ENCODE results near the gene FLNC. TPM values are rescaled to one million over a fixed set of nuclear protein-coding genes. Genes with fewer than 3 reads are reported as not detected.
A peak's percentile ranks its signal among the peaks of the same experiment; 100 is the strongest.

The FLNC gene
- total and polyA plus RNA-seq, 9 of the 15 experiments (the other 6 are each of a cell fraction or from before 2014, with no cell fraction given) = 0.90 to 155 (median 28.8) TPM

- TF ChIP-seq RUNX1 (IDR thresholded peaks at IDR 0.05; ENCODE audit: low read depth) (no peak), ZBTB26 (CRISPR knock-in tag; IDR thresholded peaks at IDR 0.05) (no peak), BCOR (IDR thresholded peaks at IDR 0.05) (peak; percentile 56; the same call in 1 of the 2 replicates), FOXA1 (IDR thresholded peaks at IDR 0.05; ENCODE audit: borderline replicate concordance) (no peak), KAT7 (CRISPR knock-in tag; IDR thresholded peaks at IDR 0.05; ENCODE audit: borderline replicate concordance) (peak; percentile 95; the same call in 1 of the 2 replicates), PML (IDR thresholded peaks at IDR 0.05; ENCODE audit: low read length) (0 out of 2 replicates have a peak, but pooled peaks have one; percentile 15), TCF7L2 (IDR thresholded peaks at IDR 0.05; ENCODE audit: low read depth, low read length) (no peak), FOXO4 (CRISPR knock-in tag; IDR thresholded peaks at IDR 0.05) (no peak), NONO (IDR thresholded peaks at IDR 0.05; ENCODE audit: low read depth in 2 of 2, low read length in 1 of 2) (peak in 1 of 2 experiments; percentile 83; a peak in 2 of 4 replicates), RAD51 (IDR thresholded peaks at IDR 0.05; ENCODE audit: borderline replicate concordance, low read depth) (no peak), FOXP1 (CRISPR knock-in tag; IDR thresholded peaks at IDR 0.05) (no peak; the same call in 1 of the 2 replicates), ZNF41 (CRISPR knock-in tag; conservative IDR thresholded peaks at IDR 0.05) (no peak), NCOA6 (IDR thresholded peaks at IDR 0.05) (peak; percentile 54; the same call in 1 of the 2 replicates), ARHGAP35 (IDR thresholded peaks at IDR 0.05; ENCODE audit: partially characterized antibody) (no peak), ZNF583 (CRISPR knock-in tag; IDR thresholded peaks at IDR 0.05) (peak; percentile 28; the same call in 1 of the 2 replicates), ZNF395 (CRISPR knock-in tag; IDR thresholded peaks at IDR 0.05) (peak; percentile 55; the same call in 1 of the 2 replicates), MXD1 (CRISPR knock-in tag; IDR thresholded peaks at IDR 0.05; ENCODE audit: borderline replicate concordance, poor library complexity, severe bottlenecking) (no peak), DDX20 (tag; IDR thresholded peaks at IDR 0.05; ENCODE audit: low read depth) (no peak)
- TF ChIP-seq, protein P1, sequence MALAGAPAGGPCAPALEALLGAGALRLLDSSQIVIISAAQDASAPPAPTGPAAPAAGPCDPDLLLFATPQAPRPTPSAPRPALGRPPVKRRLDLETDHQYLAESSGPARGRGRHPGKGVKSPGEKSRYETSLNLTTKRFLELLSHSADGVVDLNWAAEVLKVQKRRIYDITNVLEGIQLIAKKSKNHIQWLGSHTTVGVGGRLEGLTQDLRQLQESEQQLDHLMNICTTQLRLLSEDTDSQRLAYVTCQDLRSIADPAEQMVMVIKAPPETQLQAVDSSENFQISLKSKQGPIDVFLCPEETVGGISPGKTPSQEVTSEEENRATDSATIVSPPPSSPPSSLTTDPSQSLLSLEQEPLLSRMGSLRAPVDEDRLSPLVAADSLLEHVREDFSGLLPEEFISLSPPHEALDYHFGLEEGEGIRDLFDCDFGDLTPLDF (CRISPR knock-in tag; IDR thresholded peaks at IDR 0.05) = peak; percentile 54; the same call in 1 of the 2 replicates
- TF ChIP-seq, protein P2, sequence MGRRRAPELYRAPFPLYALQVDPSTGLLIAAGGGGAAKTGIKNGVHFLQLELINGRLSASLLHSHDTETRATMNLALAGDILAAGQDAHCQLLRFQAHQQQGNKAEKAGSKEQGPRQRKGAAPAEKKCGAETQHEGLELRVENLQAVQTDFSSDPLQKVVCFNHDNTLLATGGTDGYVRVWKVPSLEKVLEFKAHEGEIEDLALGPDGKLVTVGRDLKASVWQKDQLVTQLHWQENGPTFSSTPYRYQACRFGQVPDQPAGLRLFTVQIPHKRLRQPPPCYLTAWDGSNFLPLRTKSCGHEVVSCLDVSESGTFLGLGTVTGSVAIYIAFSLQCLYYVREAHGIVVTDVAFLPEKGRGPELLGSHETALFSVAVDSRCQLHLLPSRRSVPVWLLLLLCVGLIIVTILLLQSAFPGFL (CRISPR knock-in tag; IDR thresholded peaks at IDR 0.05) = no peak
Observed at GRCh38 chr7:128830231-128831177, at the start of gene FLNC (continued).
